Mammary epithelial cell (primary cell): ENCODE data around the gene SPOCK2.

ENCODE experiments used
- EZH2 ChIP-seq: IDR thresholded peaks from 2 replicates; pipeline ENCODE4 v1.6.1; 2012; ENCODE audit warnings: low read length, inconsistent platforms, borderline replicate concordance
- TF ChIP-seq, protein P1 (sequence below), 2 donors: IDR thresholded peaks in 1 of 2; conservative IDR thresholded peaks in 1 of 2; 2 replicates each; pipeline ENCODE4 v1.5.1; 2011 to 2012; ENCODE audit warnings: inconsistent platforms in 2 of 2, low read length in 2 of 2, mild to moderate bottlenecking in 2 of 2, control low read depth in 1 of 2, low read depth in 1 of 2; ENCODE audit not compliant: insufficient read depth in 1 of 2; ENCODE audit errors: extremely low read depth in 1 of 2

DNA sequence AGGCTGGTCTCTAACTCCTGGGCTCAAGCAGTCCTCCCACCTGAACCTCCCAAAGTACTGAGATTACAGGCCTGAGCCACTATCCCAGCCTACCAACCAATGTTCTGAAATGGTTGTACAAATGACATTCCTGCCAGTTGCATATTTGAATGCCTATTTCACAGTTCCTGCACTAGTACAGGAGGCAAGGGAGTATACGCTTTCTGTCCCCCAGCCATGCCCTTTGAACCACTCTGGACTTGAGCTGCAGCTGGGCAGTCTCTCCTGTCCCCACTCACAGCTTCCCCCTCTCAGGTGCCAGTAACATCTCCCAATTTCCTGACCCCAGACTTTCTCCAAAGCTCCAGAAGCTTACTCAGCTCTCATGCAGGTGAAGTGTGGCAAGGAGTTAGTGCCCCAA is 58.9 kb downstream of the SPOCK2 start:
- TF ChIP-seq, protein P1, sequence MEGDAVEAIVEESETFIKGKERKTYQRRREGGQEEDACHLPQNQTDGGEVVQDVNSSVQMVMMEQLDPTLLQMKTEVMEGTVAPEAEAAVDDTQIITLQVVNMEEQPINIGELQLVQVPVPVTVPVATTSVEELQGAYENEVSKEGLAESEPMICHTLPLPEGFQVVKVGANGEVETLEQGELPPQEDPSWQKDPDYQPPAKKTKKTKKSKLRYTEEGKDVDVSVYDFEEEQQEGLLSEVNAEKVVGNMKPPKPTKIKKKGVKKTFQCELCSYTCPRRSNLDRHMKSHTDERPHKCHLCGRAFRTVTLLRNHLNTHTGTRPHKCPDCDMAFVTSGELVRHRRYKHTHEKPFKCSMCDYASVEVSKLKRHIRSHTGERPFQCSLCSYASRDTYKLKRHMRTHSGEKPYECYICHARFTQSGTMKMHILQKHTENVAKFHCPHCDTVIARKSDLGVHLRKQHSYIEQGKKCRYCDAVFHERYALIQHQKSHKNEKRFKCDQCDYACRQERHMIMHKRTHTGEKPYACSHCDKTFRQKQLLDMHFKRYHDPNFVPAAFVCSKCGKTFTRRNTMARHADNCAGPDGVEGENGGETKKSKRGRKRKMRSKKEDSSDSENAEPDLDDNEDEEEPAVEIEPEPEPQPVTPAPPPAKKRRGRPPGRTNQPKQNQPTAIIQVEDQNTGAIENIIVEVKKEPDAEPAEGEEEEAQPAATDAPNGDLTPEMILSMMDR (conservative IDR thresholded peaks at IDR 0.05 in 1 of 2, IDR thresholded peaks at IDR 0.05 in 1 of 2; ENCODE audit: extremely low read depth in 1 of 2, insufficient read depth in 1 of 2, low read depth in 1 of 2, low read length in 2 of 2): no peak
- TF ChIP-seq EZH2: no peak
